Neural crest cell (in vitro differentiated cells): ENCODE results near the gene LYRM9. TPM values are rescaled to one million over a fixed set of nuclear protein-coding genes. Genes with fewer than 3 reads are reported as not detected.

Experiments
- DNase-seq: peaks from one replicate; pipeline ENCODE4 v3.0.0; 2021; ENCODE audit warnings: low read depth, mixed read lengths, low spot score
- H3K27ac Mint-ChIP-seq: one replicate; pipeline ENCODE4 v1.8.0; 2021; ENCODE audit warnings: mild to moderate bottlenecking, mixed read lengths; ENCODE audit not compliant: unreplicated experiment
- H3K27me3 Mint-ChIP-seq: 2 replicates; pipeline ENCODE4 v1.8.0; 2021; ENCODE audit warnings: low read depth, mild to moderate bottlenecking, mixed read lengths
- H3K36me3 Mint-ChIP-seq: 2 replicates; pipeline ENCODE4 v1.8.0; 2021; ENCODE audit warnings: low read depth, mild to moderate bottlenecking, mixed read lengths
- H3K4me1 Mint-ChIP-seq: 2 replicates; pipeline ENCODE4 v1.8.0; 2021; ENCODE audit warnings: mixed read lengths
- H3K4me3 Mint-ChIP-seq: one replicate; pipeline ENCODE4 v1.8.0; 2021; ENCODE audit warnings: mild to moderate bottlenecking, mixed read lengths
- H3K9me3 Mint-ChIP-seq: 2 replicates; pipeline ENCODE4 v1.8.0; 2021; ENCODE audit warnings: mixed read lengths
- CTCF ChIP-seq: fragments of 200-600 bp; sonication (generic); conservative IDR thresholded peaks from 2 replicates; pipeline ENCODE4 v1.5.0; 2021; ENCODE audit warnings: antibody characterized with exemption, mild to moderate bottlenecking
- total RNA-seq: library from RNA; stranded (reverse); gene quantifications from 2 replicates; pipeline ENCODE4 v1.2.1, GENCODE V29; 2021

Gene LYRM9
- total RNA-seq, 1 donor from 2014 or later = 4.3 TPM

GRCh38 chr17:27882162-27882840 lies 10.9 kb downstream of the LYRM9 start:
- H3K36me3 Mint-ChIP-seq = no peaks in the 10 kb centered on the region
- DNase-seq = no peak
- H3K9me3 Mint-ChIP-seq = no peaks in the 10 kb centered on the region
- no peaks in the 10 kb centered on the region for H3K27me3 Mint-ChIP-seq
- peaks cover 5% of the 10 kb centered on the region for H3K4me1 Mint-ChIP-seq
- no peak overlapping the region for H3K27ac Mint-ChIP-seq
- no peak for TF ChIP-seq CTCF
- no peak overlapping the region for H3K4me3 Mint-ChIP-seq

DNA sequence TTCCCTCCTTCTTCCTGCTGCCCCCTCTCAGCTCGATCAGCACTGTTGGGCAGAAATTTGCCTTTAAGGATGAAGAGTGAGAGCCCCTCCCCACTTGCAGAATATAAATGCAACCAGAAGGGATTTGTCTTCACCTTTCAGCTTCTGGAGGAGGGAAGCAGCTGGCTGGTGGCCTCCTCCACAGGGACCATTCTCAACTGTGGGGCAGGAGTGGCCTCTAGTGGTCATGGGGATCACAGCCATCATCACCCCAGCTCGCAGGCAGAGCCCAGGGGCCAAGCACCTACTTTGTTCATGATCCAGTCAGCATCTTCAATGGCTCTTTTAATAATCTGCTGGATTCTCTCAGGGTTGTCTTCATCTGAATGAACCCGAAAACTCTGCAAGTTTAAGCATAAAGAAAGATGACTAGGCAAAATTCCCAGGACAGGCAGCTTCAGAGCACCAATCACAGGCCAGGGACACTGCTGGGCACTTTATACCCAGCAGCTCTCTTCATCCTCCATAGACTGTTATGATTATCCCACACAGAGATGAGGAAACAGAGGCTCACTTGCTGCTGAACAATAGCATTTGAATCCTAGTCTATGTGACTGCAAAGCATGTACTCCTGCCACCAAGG lies 13.1 kb downstream of the LYRM9 start:
- Mint-ChIP-seq H3K36me3 (no peaks in the 10 kb centered on the region), H3K9me3 (no peaks in the 10 kb centered on the region), H3K4me3 (no peak overlapping the region), H3K4me1 (peaks cover 5% of the 10 kb centered on the region), H3K27me3 (no peaks in the 10 kb centered on the region), H3K27ac (no peak overlapping the region)
- DNase-seq = peak; percentile 77
- peak; percentile 86 for TF ChIP-seq CTCF

- Mint-ChIP-seq H3K27me3 (no peaks in the 10 kb centered on the region), H3K27ac (no peak overlapping the region), H3K4me1 (peaks cover 5% of the 10 kb centered on the region), H3K9me3 (no peaks in the 10 kb centered on the region), H3K36me3 (no peaks in the 10 kb centered on the region), H3K4me3 (no peak overlapping the region)
- no peak for TF ChIP-seq CTCF
- no peak for DNase-seq
These were observed 14.2 kb downstream of the LYRM9 start for GRCh38 chr17:27878776-27879562.

DNA sequence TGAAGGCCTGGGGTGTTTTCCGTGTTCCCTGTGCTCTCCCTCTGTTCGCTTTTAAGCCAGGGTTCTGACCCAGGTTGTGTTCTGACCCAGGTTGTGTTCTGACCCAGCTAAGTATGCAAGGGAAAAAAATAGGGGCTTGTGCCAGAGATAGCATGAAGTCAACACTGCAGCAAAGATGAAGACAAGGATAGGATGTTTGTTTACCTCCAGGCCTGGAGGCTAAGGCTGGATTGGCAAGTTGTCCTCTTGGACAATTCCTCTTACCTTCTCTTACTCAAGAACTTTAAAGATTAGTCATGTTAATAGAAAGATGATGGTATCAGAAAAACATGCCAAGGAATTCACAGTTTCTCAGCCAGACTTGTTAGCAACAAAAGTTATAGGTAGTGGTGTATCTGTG lies 19.4 kb downstream of the LYRM9 start:
- no peaks in the 10 kb centered on the region for H3K27me3 Mint-ChIP-seq
- DNase-seq = no peak
- TF ChIP-seq CTCF = no peak
- peaks cover 4% of the 10 kb centered on the region for H3K36me3 Mint-ChIP-seq
- no peak overlapping the region for H3K27ac Mint-ChIP-seq
- no peak overlapping the region for H3K4me3 Mint-ChIP-seq
- H3K4me1 Mint-ChIP-seq = no peaks in the 10 kb centered on the region
- peaks cover 2% of the 10 kb centered on the region for H3K9me3 Mint-ChIP-seq

GRCh38 chr17:27873211-27873610 lies 20.0 kb downstream of the LYRM9 start:
- Mint-ChIP-seq H3K27me3 (no peaks in the 10 kb centered on the region), H3K9me3 (peaks cover 2% of the 10 kb centered on the region), H3K27ac (no peak overlapping the region), H3K4me1 (no peaks in the 10 kb centered on the region), H3K4me3 (no peak overlapping the region), H3K36me3 (peaks cover 4% of the 10 kb centered on the region)
- no peak for DNase-seq
- TF ChIP-seq CTCF = no peak
